SK-N-MC (cell line): ENCODE data around the gene DNAH17.

ENCODE experiments used
- DNase-seq: peaks from one replicate; pipeline ENCODE4 v3.0.0-alpha.2; 2011; ENCODE audit warnings: low read depth, low spot score
- H3K27ac ChIP-seq: fragments of 200-600 bp; sonication (generic); 2 replicates; pipeline ENCODE4 v1.5.1; 2016; ENCODE audit warnings: mixed run types
- H3K36me3 ChIP-seq: fragments of 200-600 bp; sonication (generic); 2 replicates; pipeline ENCODE4 v1.6.1; 2017; ENCODE audit warnings: antibody characterized with exemption, low read length, mixed read lengths; ENCODE audit not compliant: insufficient read depth
- H3K4me3 ChIP-seq: fragments of 200-600 bp; sonication (generic); 2 replicates; pipeline ENCODE4 v1.5.1; 2016
- H3K9ac ChIP-seq: fragments of 200-600 bp; sonication (generic); 2 replicates; pipeline ENCODE4 v1.8.0; 2017; ENCODE audit warnings: mixed run types, mixed read lengths; ENCODE audit not compliant: insufficient read length
- H3K9me3 ChIP-seq: fragments of 200-600 bp; sonication (generic); 2 replicates; pipeline ENCODE4 v1.6.1; 2017; ENCODE audit warnings: low read depth, mild to moderate bottlenecking, antibody characterized with exemption, low read length, moderate library complexity, mixed read lengths
- EZH2 ChIP-seq: fragments of 200-600 bp; sonication (generic); IDR thresholded peaks from one replicate; pipeline ENCODE4 v1.6.1; 2017; ENCODE audit warnings: antibody characterized with exemption
- FOXP2 ChIP-seq: optimal IDR thresholded peaks from 2 replicates; pipeline ENCODE3; 2011; ENCODE audit warnings: mild to moderate bottlenecking, moderate library complexity; ENCODE audit not compliant: insufficient read depth; ENCODE audit errors: extremely low read length, control extremely low read depth
- POLR2AphosphoS5 ChIP-seq: IDR thresholded peaks from 2 replicates; pipeline ENCODE4 v1.6.1; 2012; ENCODE audit warnings: mild to moderate bottlenecking, low read depth, low read length, borderline replicate concordance

DNAH17 gene

DNA sequence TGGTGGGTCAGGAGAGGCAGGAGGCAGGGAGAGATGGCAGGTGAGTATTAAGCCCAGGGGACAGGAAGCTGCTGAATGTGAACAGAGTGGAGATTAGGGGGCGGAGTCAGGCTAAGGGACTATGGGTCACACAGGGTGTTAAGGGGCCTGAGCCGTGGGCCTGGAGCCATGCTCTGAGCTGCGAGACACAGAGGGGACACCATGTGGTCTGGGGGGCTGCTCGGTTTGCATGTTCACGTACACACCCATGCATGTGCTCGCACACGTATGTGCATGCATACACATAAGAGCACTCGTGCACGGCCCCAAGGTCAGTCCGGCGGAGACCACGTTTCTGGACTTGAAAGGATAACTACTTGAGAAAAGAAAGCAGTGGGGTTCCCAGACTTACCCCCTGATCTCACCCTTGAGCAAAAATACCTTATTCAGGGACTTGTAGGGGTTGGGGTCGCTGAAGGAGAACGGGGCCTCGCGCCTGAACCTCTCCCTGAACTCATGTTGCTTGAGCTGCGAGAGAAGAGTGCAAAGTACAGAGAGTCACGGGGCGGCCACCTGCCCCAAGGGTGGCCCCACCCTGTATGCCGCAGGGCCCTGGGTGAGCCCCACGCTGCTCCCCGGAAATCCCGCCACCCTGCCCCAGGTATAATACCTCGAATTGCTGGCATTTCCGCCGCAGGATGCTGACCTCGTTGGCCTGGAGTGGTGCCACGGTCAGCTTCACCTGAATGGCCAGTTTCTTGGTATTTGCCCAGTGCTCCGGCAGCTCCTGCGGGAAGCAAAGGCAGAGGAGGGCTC lies 50.8 kb downstream of the DNAH17 start:
- H3K9ac ChIP-seq: no peak overlapping the region
- DNase-seq: no peak

DNA sequence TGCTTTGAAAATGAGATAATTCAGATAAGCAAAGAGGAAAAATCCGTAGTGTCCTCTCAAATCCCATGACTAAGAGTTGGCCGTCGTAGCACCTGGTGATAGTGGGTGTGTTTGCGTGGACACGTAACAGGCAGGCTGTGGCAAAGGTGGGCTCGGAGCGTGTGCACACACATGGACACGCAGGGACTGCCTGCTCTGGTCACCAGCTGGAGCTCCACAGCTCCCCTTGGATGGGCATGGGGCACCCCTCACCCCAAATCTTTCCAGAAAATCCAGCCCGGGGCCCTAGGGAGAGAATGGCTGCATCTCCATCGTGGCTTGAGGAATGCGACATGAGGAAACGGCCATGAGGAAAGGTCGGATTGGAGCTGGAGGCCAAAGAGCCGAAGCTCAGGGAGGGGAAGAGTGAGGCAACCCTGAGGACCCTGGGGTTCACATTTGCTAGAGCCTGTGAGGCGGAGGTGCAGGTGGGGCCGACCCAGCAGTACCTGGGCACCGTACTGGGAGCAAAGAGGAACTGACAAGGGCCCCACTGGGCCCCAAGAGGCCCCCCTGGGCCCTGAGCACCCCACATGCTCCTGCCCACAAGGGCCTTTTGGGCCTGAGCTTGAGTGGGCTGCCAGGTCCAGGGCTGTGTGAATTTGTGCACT lies 51.6 kb downstream of the DNAH17 start:
- Histone ChIP-seq H3K4me3 (no peak overlapping the region), H3K9me3 (no peaks in the 10 kb centered on the region), H3K36me3 (no peaks in the 10 kb centered on the region), H3K9ac (no peak overlapping the region), H3K27ac (no peak overlapping the region)
- TF ChIP-seq EZH2 (no peak), POLR2AphosphoS5 (no peak), FOXP2 (no peak)
- no peak for DNase-seq

More for the DNA sequence above, 50.8 kb downstream of the DNAH17 start:
- Histone ChIP-seq H3K27ac (no peak overlapping the region), H3K9me3 (no peaks in the 10 kb centered on the region), H3K36me3 (no peaks in the 10 kb centered on the region), H3K4me3 (no peak overlapping the region)
- TF ChIP-seq POLR2AphosphoS5: no peak
- TF ChIP-seq EZH2: no peak
- no peak for TF ChIP-seq FOXP2

DNA sequence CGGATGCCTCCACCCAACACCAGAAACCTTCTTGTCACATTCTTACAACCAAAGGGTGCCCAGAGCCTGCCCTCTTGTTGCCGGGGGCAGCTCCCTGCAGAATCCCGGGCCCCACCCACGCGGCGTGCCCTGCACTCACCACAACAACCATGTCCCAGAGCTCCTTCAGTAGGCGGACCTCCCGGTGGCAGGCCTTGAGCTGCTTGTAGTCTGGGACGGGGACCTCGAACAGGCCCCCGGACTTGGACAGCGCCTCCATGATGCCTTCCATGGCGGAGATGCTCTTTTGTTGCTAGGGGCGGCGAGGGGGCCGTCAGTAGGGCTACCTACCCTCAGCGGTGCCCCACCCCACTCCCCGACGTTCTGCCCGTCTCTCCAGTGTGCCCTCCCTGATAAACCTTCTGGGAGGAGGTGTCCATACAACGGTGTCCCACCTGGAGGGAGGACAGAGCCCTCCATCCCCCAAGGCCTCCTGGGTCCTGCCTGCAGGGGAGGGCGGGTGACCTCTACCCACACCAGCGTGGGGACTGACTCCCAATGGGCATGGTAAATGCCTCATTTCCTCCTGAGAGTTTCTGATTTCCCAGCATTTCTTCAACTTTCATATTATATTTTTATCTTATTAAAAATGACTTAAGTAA lies 52.2 kb downstream of the DNAH17 start:
- H3K4me3 ChIP-seq: no peak overlapping the region
- H3K36me3 ChIP-seq: no peaks in the 10 kb centered on the region
- TF ChIP-seq EZH2: no peak
- TF ChIP-seq FOXP2: no peak
- TF ChIP-seq POLR2AphosphoS5: no peak
- H3K9ac ChIP-seq: no peak overlapping the region
- no peak for DNase-seq
- H3K27ac ChIP-seq: no peak overlapping the region
- no peaks in the 10 kb centered on the region for H3K9me3 ChIP-seq

DNA sequence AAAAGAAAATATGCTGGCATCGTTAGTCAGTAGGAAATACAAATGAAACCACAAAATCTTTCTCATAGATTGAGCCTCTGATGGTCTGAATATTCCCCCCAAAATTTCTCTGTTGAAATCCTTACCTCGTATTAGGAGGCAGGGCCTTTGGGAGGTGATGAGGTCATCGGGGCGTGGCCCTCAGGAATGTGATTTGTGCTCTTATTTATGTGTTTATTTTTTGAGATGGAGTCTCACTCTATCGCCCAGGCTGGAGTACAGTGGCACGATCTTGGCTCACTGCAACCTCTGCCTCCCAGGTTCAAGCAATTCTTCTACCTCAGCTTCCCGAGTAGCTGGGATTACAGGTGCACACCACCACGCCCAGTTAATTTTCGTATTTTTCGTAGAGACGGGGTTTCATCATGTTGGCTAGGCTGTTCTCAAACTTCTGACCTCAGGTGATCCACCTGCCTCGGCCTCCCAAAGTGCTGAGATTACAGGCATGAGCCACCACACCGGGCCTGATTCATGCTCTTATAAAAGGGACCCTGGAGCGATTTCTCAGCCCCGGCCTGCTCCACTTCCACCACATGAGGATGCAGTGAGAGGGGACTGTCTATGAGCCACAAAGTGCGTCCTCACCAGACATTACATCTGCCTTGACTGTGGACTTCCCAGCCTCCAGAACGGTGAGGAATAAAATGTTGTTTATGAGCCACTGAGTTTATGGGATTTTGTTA lies 53.1 kb downstream of the DNAH17 start:
- DNase-seq: no peak
- Histone ChIP-seq H3K36me3 (no peaks in the 10 kb centered on the region), H3K4me3 (no peak overlapping the region), H3K9me3 (no peaks in the 10 kb centered on the region), H3K9ac (no peak overlapping the region), H3K27ac (no peak overlapping the region)
- TF ChIP-seq POLR2AphosphoS5: no peak
- no peak for TF ChIP-seq FOXP2
- no peak for TF ChIP-seq EZH2

DNA sequence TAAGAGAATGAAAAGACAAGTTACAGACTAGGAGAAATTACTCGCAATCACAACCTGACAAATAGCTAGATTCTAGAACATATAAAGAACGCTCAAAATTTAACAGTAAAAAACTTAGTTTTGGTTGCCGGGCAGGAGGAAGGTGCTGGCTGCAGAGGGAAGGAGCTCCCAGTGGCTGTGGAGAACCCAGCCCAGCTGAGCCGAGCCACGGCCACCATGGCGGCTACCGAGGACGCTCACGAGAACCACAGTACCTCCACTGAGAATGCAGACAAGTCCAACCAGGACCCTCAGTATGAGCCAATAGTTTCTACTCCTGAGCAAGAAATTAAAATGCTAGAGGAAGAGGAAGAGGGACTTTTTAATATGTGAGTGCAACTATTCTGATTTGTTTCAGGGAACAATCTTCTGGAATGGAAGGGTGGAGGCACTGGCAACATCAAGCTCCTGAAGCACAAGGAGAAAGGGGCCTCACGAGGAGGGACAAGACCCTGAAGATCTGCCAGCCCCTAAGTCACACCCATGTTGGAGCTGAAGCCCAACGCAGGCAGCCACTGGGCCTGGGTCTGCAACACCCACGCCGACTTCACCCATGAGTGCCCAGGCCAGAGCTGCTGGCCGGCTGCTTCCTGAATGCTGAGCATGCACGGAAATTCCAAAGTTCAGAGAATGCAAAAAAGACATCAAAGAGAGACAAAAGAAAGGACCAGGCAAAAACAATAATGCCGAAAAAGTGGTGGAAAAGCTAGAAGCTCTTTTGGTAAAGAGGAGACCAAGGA lies 55.0 kb downstream of the DNAH17 start:
- DNase-seq: no peak
- no peak for TF ChIP-seq EZH2
- TF ChIP-seq POLR2AphosphoS5: no peak
- TF ChIP-seq FOXP2: no peak
- Histone ChIP-seq H3K9me3 (no peaks in the 10 kb centered on the region), H3K4me3 (no peak overlapping the region), H3K36me3 (no peaks in the 10 kb centered on the region), H3K27ac (no peak overlapping the region), H3K9ac (no peak overlapping the region)

DNA sequence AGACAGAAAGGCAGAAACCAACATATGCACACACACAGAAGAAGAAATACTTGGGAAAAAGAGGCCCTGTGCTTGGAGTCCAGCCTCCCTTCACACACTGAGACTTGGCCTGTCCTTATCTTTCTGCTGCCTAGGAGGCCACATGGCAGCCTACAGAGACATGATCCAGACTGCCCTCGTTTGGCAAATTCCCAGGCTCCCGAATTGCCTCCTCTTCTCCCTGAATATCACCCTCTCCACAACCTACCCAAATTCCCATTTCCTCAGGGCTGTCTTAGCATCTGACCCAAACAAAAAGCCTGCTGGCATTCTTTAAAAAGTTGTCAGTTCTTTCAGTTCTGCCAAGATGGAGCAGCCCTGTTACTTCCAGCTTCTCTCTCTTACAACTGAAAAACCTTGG lies 59.8 kb downstream of the DNAH17 start:
- DNase-seq: no peak
- no peak overlapping the region for H3K27ac ChIP-seq
- no peak overlapping the region for H3K9ac ChIP-seq
- H3K4me3 ChIP-seq: no peak overlapping the region
- no peaks in the 10 kb centered on the region for H3K36me3 ChIP-seq
- TF ChIP-seq POLR2AphosphoS5: no peak
- no peak for TF ChIP-seq EZH2
- TF ChIP-seq FOXP2: no peak
- H3K9me3 ChIP-seq: no peaks in the 10 kb centered on the region

DNA sequence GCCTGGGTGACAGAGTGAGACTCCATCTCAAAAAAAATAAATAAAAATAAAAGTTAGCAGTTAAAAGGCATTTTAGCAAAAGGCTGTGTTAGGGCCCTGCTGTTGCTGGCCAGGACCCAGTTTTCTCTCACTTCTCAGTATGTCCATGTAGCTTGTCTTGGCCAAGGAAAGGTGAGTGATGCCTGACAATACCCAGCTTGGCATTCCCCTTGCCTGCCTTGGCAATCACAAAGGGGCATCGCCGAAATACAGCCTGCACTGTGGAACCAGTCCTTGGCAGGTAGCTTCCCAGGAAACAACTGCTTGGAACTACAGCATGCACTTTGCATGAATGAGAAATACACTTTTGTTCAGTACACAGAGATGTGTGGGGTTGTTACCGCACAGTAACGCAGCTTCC lies 61.7 kb downstream of the DNAH17 start:
- H3K36me3 ChIP-seq: no peaks in the 10 kb centered on the region
- H3K4me3 ChIP-seq: no peak overlapping the region
- no peaks in the 10 kb centered on the region for H3K9me3 ChIP-seq
- no peak overlapping the region for H3K27ac ChIP-seq
- no peak overlapping the region for H3K9ac ChIP-seq
- TF ChIP-seq FOXP2 (no peak), EZH2 (no peak), POLR2AphosphoS5 (no peak)
- DNase-seq: no peak
